HCT116 (cell line): ENCODE data around the gene NMD3.

ENCODE experiments used
- FOSL1 ChIP-seq: IDR thresholded peaks from 2 replicates; pipeline ENCODE4 v1.6.1; 2012; ENCODE audit warnings: low read depth
- RAD21 ChIP-seq: IDR thresholded peaks from 2 replicates; pipeline ENCODE4 v1.6.1; 2012; ENCODE audit warnings: low read depth, mild to moderate bottlenecking
- TCF7L2 ChIP-seq: IDR thresholded peaks from 2 replicates; pipeline ENCODE4 v1.7.0; 2011; ENCODE audit warnings: borderline replicate concordance, inconsistent platforms; ENCODE audit not compliant: insufficient read depth, insufficient read length; ENCODE audit errors: extremely low read depth

GRCh38 chr3:161250116-161250515, 29.0 kb downstream of the NMD3 start:
- TF ChIP-seq RAD21 (no peak), TCF7L2 (no peak), FOSL1 (no peak)
